Neural progenitor cell (in vitro differentiated cells): ENCODE measurements around the gene BCL7A.

Source experiments
- EZH2 ChIP-seq: fragments of 200-600 bp; sonication (generic); IDR thresholded peaks from 2 replicates; pipeline ENCODE4 v1.6.1; 2017; ENCODE audit warnings: antibody characterized with exemption, mild to moderate bottlenecking, moderate library complexity
- TF ChIP-seq, protein P1 (sequence below): fragments of 200-600 bp; sonication (generic); IDR thresholded peaks from 2 replicates; pipeline ENCODE4 v1.5.1; 2017; ENCODE audit warnings: antibody characterized with exemption, mild to moderate bottlenecking

DNA sequence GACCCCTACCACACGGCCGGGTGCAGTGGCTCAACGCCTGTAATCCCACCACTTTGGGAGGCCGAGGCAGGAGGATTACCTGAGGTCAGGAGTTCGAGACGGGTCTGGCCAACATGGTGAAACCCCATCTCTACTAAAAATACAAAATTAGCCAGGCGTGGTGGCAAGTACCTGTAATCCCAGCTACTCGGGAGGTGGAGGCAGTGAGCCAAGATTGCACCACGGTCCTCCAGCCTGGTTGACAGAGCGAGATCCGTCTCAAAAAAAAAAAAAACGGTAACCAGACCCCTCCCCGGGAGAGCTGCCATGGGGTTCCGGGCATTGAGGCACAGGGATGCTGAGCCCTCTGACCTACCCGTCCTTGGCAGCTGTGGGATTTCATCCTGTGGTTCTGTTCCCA, 21.8 kb downstream of the BCL7A start:
- TF ChIP-seq, protein P1, sequence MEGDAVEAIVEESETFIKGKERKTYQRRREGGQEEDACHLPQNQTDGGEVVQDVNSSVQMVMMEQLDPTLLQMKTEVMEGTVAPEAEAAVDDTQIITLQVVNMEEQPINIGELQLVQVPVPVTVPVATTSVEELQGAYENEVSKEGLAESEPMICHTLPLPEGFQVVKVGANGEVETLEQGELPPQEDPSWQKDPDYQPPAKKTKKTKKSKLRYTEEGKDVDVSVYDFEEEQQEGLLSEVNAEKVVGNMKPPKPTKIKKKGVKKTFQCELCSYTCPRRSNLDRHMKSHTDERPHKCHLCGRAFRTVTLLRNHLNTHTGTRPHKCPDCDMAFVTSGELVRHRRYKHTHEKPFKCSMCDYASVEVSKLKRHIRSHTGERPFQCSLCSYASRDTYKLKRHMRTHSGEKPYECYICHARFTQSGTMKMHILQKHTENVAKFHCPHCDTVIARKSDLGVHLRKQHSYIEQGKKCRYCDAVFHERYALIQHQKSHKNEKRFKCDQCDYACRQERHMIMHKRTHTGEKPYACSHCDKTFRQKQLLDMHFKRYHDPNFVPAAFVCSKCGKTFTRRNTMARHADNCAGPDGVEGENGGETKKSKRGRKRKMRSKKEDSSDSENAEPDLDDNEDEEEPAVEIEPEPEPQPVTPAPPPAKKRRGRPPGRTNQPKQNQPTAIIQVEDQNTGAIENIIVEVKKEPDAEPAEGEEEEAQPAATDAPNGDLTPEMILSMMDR: no peak
- TF ChIP-seq EZH2: no peak
